GM19099 (cell line): Measurements from ENCODE around the gene DNAH6.

Source experiments
- POLR2A ChIP-seq: IDR thresholded peaks from 3 replicates; pipeline ENCODE4 v1.6.1; 2011; ENCODE audit warnings: low read depth; ENCODE audit not compliant: insufficient read length; ENCODE audit errors: extremely low read depth

The DNAH6 gene

DNA sequence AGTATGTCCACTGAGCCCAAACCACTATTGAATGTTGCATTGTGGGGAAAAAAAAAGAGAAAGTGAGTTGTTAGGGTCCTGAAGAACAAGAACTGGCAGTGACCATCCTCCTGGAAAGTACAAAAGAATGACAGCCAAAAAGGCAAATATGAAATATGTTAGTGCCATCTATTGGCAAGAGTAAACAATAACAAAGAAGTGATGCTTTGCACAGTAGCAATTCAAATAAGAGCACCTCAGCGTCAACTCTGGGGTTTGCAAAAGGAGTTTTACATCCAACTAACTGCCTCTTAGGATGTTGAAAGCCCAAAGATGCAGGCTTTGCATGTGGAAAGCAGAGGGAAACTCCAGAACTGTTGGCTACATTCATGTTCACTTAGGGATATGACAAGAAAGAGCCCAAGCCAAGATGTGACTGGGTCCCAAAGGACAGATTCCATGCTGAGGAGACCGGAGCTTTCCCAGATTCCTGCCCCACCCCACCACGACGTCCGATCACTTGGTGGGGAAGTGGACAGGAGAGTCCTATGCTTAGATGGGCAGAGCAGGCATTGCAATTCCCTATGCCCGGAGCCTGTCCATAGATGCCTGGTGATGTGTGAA is 349.0 kb downstream of the DNAH6 start:
- TF ChIP-seq POLR2A, result no peak

DNA sequence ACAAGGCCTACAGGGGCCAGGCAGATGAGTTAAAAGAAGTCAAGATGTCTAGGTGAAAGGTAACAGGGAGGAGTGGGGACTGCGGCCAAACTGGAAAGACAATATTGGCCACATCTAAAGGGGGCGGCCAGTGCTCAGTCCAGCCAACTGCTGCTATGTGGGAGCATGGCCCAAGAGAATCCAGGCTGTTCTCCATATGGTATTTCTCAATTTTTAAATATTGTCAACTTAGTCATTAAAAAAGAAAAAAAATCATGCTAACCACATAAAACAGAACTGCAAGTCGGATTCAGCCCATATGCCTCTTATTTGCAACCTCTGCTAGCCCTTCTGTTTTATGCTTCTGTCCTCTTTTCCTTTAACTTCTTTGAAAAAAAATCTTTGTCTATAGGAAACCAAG is 349.8 kb downstream of the DNAH6 start:
- TF ChIP-seq POLR2A, result no peak
